ENCODE results near the gene LBHD2. TPM values are rescaled to one million over a fixed set of nuclear protein-coding genes. Genes with fewer than 3 reads are reported as not detected.

Gene LBHD2
- total and polyA plus RNA-seq, 2 of the 13 experiments (the other 11 are each of a cell fraction or from before 2014, with no cell fraction given), result 0.67 to 1.00 TPM

DNA sequence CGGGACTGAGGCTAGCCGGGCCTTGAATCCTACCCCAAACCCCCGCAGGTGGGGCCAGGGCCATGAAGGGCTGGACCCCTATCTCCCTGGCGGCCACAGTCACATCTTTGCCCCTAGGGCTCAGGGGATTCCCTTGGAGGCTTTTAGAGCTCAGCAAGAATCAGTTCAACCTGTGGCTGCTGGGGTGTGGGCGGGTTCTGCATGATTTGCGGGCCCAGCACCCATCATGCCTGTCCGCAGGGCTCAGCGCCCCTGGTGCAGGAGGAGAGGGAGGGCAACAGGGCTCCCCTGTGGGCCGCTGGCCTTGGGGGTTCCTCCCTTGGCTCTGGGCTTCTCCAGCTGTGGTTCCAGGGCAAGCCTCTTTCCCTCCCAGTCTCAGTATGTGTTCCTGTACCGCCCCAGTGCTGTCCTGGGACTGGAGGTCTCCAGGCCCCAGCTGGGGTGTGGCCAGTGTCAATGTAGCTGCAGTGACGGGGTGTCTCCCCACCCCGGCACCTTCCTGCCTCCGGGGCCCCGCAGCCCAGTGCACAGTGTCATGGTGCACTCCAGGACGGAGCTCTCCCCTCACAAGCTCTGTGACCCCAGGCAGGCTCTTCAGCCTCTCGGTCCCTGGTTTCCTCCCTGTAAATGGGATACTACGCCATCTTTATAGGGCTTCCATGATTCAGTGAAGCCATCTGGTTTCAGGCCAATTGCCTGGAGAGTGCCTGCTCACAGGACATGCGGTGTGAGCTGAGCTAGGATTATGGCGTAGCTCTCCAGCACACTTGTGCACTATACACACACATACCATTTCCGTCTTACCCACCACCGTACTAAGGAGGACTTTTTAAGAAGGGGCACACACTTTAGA lies 9.9 kb upstream of the LBHD2 start (continued):
- TF ChIP-seq, protein P1, sequence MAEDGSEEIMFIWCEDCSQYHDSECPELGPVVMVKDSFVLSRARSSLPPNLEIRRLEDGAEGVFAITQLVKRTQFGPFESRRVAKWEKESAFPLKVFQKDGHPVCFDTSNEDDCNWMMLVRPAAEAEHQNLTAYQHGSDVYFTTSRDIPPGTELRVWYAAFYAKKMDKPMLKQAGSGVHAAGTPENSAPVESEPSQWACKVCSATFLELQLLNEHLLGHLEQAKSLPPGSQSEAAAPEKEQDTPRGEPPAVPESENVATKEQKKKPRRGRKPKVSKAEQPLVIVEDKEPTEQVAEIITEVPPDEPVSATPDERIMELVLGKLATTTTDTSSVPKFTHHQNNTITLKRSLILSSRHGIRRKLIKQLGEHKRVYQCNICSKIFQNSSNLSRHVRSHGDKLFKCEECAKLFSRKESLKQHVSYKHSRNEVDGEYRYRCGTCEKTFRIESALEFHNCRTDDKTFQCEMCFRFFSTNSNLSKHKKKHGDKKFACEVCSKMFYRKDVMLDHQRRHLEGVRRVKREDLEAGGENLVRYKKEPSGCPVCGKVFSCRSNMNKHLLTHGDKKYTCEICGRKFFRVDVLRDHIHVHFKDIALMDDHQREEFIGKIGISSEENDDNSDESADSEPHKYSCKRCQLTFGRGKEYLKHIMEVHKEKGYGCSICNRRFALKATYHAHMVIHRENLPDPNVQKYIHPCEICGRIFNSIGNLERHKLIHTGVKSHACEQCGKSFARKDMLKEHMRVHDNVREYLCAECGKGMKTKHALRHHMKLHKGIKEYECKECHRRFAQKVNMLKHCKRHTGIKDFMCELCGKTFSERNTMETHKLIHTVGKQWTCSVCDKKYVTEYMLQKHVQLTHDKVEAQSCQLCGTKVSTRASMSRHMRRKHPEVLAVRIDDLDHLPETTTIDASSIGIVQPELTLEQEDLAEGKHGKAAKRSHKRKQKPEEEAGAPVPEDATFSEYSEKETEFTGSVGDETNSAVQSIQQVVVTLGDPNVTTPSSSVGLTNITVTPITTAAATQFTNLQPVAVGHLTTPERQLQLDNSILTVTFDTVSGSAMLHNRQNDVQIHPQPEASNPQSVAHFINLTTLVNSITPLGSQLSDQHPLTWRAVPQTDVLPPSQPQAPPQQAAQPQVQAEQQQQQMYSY (CRISPR knock-in tag; IDR thresholded peaks at IDR 0.05), result no peak
- TF ChIP-seq NR2F6 (IDR thresholded peaks at IDR 0.05) (no peak; the same call in 1 of the 2 replicates), NR2F6 (CRISPR knock-in tag; IDR thresholded peaks at IDR 0.05) (0 out of 2 replicates have a peak, but pooled peaks have one; percentile 1), FOXO1 (CRISPR knock-in tag; IDR thresholded peaks at IDR 0.05) (no peak), BHLHE40 (IDR thresholded peaks at IDR 0.05; ENCODE audit: low read length) (no peak), FOXA3 (CRISPR knock-in tag; IDR thresholded peaks at IDR 0.05) (no peak), ZNF317 (CRISPR knock-in tag; IDR thresholded peaks at IDR 0.05) (no peak), HOXA7 (CRISPR knock-in tag; IDR thresholded peaks at IDR 0.05) (no peak), NR2F1 (CRISPR knock-in tag; IDR thresholded peaks at IDR 0.05) (no peak), PHF21A (CRISPR knock-in tag; IDR thresholded peaks at IDR 0.05) (peak; percentile 9; the same call in 1 of the 2 replicates), NFKBIZ (CRISPR knock-in tag; IDR thresholded peaks at IDR 0.05) (no peak), SPEN (CRISPR knock-in tag; IDR thresholded peaks at IDR 0.05; ENCODE audit: low read depth) (no peak), ZFP41 (CRISPR knock-in tag; IDR thresholded peaks at IDR 0.05; ENCODE audit: borderline replicate concordance) (no peak), NFATC3 (CRISPR knock-in tag; IDR thresholded peaks at IDR 0.05) (no peak), ZNF644 (CRISPR knock-in tag; IDR thresholded peaks at IDR 0.05; ENCODE audit: low read depth) (peak; percentile 17; the same call in 1 of the 2 replicates), ZNF331 (CRISPR knock-in tag; IDR thresholded peaks at IDR 0.05) (no peak), MNT (IDR thresholded peaks at IDR 0.05) (no peak)
